HCT116 (cell line): Measurements from ENCODE around the gene EXOC4. TPM values are rescaled to one million over a fixed set of nuclear protein-coding genes. Genes with fewer than 3 reads are reported as not detected.

Experiments used
- ATAC-seq: fragments of 200-7000 bp; cut with Tn5 transposase; 2 replicates; pipeline ENCODE4 v1.9.1; 2020; ENCODE audit warnings: mild to moderate bottlenecking, moderate library complexity
- BruUV-seq: library from RNA; stranded (reverse); fragments of 400-500 nt; replicated peaks from 2 replicates; lab custom pipeline; 2021; lab: Mats Ljungman, UMichigan
- CTCF ChIA-PET: fragments of 300-600 bp; sonication (Branson Sonifier 250); formaldehyde crosslinking; loops from one replicate; lab custom pipeline; 2021; ENCODE audit warnings: antibody characterized with exemption; lab: Charles Lee
- POLR2A ChIA-PET: fragments of 300-600, 350-600 bp; sonication (Branson Sonifier 250); formaldehyde crosslinking; loops from one replicate; lab custom pipeline; 2021; ENCODE audit warnings: antibody characterized with exemption; lab: Charles Lee
- RAD21 ChIA-PET, 2 experiments: fragments of 300-600 bp; sonication (Branson Sonifier 250); formaldehyde crosslinking; loops; one replicate each; lab custom pipeline; 2023; ENCODE audit warnings: low total read pairs in 2 of 2; ENCODE audit not compliant: uncharacterized antibody in 2 of 2, unreplicated experiment in 2 of 2, low non-redundant PET in 1 of 2; lab: Charles Lee
- DNase-seq: peaks from one replicate; pipeline ENCODE4 v3.0.0-alpha.2; 2010; ENCODE audit warnings: low read depth, low spot score
- H2AFZ ChIP-seq: fragments of 200-600 bp; shearing (Covaris generic), sonication (generic); 2 replicates; pipeline ENCODE4 v1.6.1; 2017; ENCODE audit warnings: low read depth, mixed run types, mixed read lengths, antibody characterized with exemption, low read length; ENCODE audit not compliant: poor library complexity, severe bottlenecking
- H3K27ac ChIP-seq: 2 replicates; pipeline ENCODE4 v1.5.1; 2012; ENCODE audit warnings: low read depth, low read length
- H3K27me3 ChIP-seq: fragments of 200-600 bp; sonication (generic); 2 replicates; pipeline ENCODE4 v1.6.1; 2016; ENCODE audit warnings: mixed run types, low read length, mixed read lengths; ENCODE audit not compliant: insufficient read depth
- H3K36me3 ChIP-seq, 2 experiments: fragments of 200-500 bp in 1 of 2; fragments of 200-600 bp in 1 of 2; sonication (Bioruptor generic) in 1 of 2; sonication (generic) in 1 of 2; 2 replicates each; pipeline versions ENCODE4 v1.5.1 to v1.6.1; 2014 to 2016; ENCODE audit warnings: low read length in 2 of 2, inconsistent platforms in 1 of 2, mixed read lengths in 1 of 2, mixed run types in 1 of 2; ENCODE audit not compliant: insufficient read depth in 2 of 2, control insufficient read depth in 1 of 2
- H3K4me1 ChIP-seq, 2 experiments: fragments of 200-600 bp in 1 of 2; sonication (generic) in 1 of 2; 2 replicates each; pipeline versions ENCODE4 v1.5.1 to v1.6.1; 2012 to 2017; ENCODE audit warnings: low read length in 2 of 2, inconsistent platforms in 1 of 2, mild to moderate bottlenecking in 1 of 2, mixed read lengths in 1 of 2, mixed run types in 1 of 2, moderate library complexity in 1 of 2; ENCODE audit not compliant: insufficient read depth in 2 of 2, control insufficient read depth in 1 of 2
- H3K4me2 ChIP-seq: fragments of 200-600 bp; sonication (generic); 2 replicates; pipeline ENCODE4 v1.6.1; 2017; ENCODE audit warnings: mixed run types, low read length, mixed read lengths
- H3K4me3 ChIP-seq, 2 experiments: fragments of 200-600 bp in 1 of 2; sonication (generic) in 1 of 2; replicated peaks in 1 of 2; 2 replicates each; pipeline ENCODE4 v1.5.1; 2011 to 2016; ENCODE audit warnings: low read length in 2 of 2, control low read depth in 1 of 2, low read depth in 1 of 2, mild to moderate bottlenecking in 1 of 2, mixed read lengths in 1 of 2, mixed run types in 1 of 2
- H3K79me2 ChIP-seq: fragments of 200-600 bp; sonication (generic); 2 replicates; pipeline ENCODE4 v1.6.1; 2017; ENCODE audit warnings: mild to moderate bottlenecking, mixed run types, low read length, moderate library complexity, mixed read lengths; ENCODE audit not compliant: insufficient read depth
- H3K9ac ChIP-seq: fragments of 200-600 bp; sonication (generic); 2 replicates; pipeline ENCODE4 v1.6.1; 2016; ENCODE audit warnings: low read length, mixed read lengths
- H3K9me2 ChIP-seq: fragments of 200-600 bp; sonication (generic), shearing (Covaris generic); 2 replicates; pipeline ENCODE4 v1.6.1; 2017; ENCODE audit warnings: mixed run types, mild to moderate bottlenecking, moderate library complexity; ENCODE audit not compliant: insufficient read depth
- H3K9me3 ChIP-seq, 2 experiments: fragments of 200-500 bp in 1 of 2; fragments of 200-600 bp in 1 of 2; sonication (Bioruptor generic) in 1 of 2; sonication (generic) in 1 of 2; 2 replicates each; pipeline ENCODE4 v1.6.1; 2014 to 2017; ENCODE audit warnings: low read length in 2 of 2, mixed read lengths in 2 of 2, inconsistent platforms in 1 of 2, low read depth in 1 of 2, mild to moderate bottlenecking in 1 of 2, mixed run types in 1 of 2, moderate library complexity in 1 of 2; ENCODE audit not compliant: control insufficient read depth in 1 of 2, insufficient read depth in 1 of 2
- H4K20me1 ChIP-seq: fragments of 200-600 bp; sonication (generic), shearing (Covaris generic); 2 replicates; pipeline ENCODE4 v1.6.1; 2017; ENCODE audit warnings: mixed run types, mild to moderate bottlenecking, moderate library complexity; ENCODE audit not compliant: insufficient read depth
- CEBPB ChIP-seq: IDR thresholded peaks from 2 replicates; pipeline ENCODE4 v1.6.1; 2012; ENCODE audit warnings: low read depth
- ELF1 ChIP-seq: IDR thresholded peaks from 2 replicates; pipeline ENCODE4 v1.6.1; 2012; ENCODE audit warnings: low read depth, borderline replicate concordance
- EZH2 ChIP-seq: fragments of 200-600 bp; sonication (generic); IDR thresholded peaks from 2 replicates; pipeline ENCODE4 v1.6.1; 2017; ENCODE audit warnings: antibody characterized with exemption, mixed run types
- JUND ChIP-seq: IDR thresholded peaks from 2 replicates; pipeline ENCODE4 v1.6.1; 2012
- SIN3A ChIP-seq: IDR thresholded peaks from 2 replicates; pipeline ENCODE4 v1.6.1; 2012; ENCODE audit warnings: low read depth
- SRF ChIP-seq: IDR thresholded peaks from 2 replicates; pipeline ENCODE4 v1.6.1; 2012; ENCODE audit warnings: low read depth
- YY1 ChIP-seq: IDR thresholded peaks from 2 replicates; pipeline ENCODE4 v1.6.1; 2011; ENCODE audit warnings: low read length, low read depth, moderate library complexity, mild to moderate bottlenecking; ENCODE audit not compliant: insufficient replicate concordance; ENCODE audit errors: extremely low read depth
- ZFX ChIP-seq: fragments of 450-650 bp; IDR thresholded peaks from 2 replicates; pipeline ENCODE4 v1.6.1; 2017
- ZNF274 ChIP-seq: fragments of 200-500 bp; sonication (Bioruptor generic); IDR thresholded peaks from 2 replicates; pipeline ENCODE4 v1.6.1; 2014; ENCODE audit warnings: mild to moderate bottlenecking, low read depth, low read length, inconsistent platforms
- intact Hi-C: fragments of 100-400 bp; cut with micrococcal nuclease; formaldehyde crosslinking; loops from 2 replicates; pipeline ENCODE4 v1.10.0; 2022
- total RNA-seq: library from RNA; stranded (reverse); gene quantifications from one replicate; pipeline ENCODE4 v1.2.1, GENCODE V29; 2021; ENCODE audit not compliant: unreplicated experiment
- TF ChIP-seq, protein P1 (sequence below): IDR thresholded peaks from 2 replicates; pipeline ENCODE4 v1.6.1; 2012
- TF ChIP-seq, protein P2 (sequence below): IDR thresholded peaks from 2 replicates; pipeline ENCODE4 v1.6.1; 2012; ENCODE audit warnings: low read depth

The EXOC4 gene
- total RNA-seq, 1 experiment from 2014 or later, result 40.3 TPM

DNA sequence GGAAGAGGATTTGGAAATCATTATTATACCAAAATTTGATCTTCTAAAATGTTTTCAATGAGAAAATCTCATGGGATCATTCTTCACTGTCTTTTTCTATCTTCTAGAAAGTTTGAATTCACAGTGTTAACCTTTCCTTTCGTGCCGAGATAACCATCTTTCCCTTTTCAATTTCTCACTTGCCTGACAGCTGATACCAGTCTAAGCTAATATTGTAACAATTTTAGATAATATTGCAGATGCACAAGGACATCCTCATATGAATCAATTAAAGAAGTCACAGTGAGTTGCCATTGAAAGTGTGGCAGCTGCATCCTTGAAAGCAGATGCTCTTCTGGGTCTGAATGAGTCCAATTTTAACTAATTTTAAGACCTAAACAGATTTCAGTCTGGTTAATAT lies 734.7 kb downstream of the EXOC4 start:
- CTCF ChIA-PET, result no interaction called here
- Histone ChIP-seq H4K20me1 (no peaks in the 10 kb centered on the region), H3K9me3 (no peaks in the 10 kb centered on the region), H3K27me3 (no peaks in the 10 kb centered on the region), H3K4me1 (no peaks in the 10 kb centered on the region), H3K4me3 (no peak overlapping the region), H2AFZ (no peak overlapping the region), H3K9me2 (no peaks in the 10 kb centered on the region)
- ATAC-seq, result no peak
- no TSS peak for BruUV-seq
- DNase-seq, result no peak
- RAD21 ChIA-PET, result no interaction called here
- POLR2A ChIA-PET, result no interaction called here
- no peak for TF ChIP-seq ZFX
- no peak for TF ChIP-seq CEBPB
- TF ChIP-seq SIN3A, result no peak
- TF ChIP-seq EZH2, result no peak
- TF ChIP-seq ELF1, result no peak
- TF ChIP-seq, protein P1, sequence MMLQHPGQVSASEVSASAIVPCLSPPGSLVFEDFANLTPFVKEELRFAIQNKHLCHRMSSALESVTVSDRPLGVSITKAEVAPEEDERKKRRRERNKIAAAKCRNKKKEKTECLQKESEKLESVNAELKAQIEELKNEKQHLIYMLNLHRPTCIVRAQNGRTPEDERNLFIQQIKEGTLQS, result no peak
- no peak for TF ChIP-seq ZNF274
- TF ChIP-seq, protein P2, sequence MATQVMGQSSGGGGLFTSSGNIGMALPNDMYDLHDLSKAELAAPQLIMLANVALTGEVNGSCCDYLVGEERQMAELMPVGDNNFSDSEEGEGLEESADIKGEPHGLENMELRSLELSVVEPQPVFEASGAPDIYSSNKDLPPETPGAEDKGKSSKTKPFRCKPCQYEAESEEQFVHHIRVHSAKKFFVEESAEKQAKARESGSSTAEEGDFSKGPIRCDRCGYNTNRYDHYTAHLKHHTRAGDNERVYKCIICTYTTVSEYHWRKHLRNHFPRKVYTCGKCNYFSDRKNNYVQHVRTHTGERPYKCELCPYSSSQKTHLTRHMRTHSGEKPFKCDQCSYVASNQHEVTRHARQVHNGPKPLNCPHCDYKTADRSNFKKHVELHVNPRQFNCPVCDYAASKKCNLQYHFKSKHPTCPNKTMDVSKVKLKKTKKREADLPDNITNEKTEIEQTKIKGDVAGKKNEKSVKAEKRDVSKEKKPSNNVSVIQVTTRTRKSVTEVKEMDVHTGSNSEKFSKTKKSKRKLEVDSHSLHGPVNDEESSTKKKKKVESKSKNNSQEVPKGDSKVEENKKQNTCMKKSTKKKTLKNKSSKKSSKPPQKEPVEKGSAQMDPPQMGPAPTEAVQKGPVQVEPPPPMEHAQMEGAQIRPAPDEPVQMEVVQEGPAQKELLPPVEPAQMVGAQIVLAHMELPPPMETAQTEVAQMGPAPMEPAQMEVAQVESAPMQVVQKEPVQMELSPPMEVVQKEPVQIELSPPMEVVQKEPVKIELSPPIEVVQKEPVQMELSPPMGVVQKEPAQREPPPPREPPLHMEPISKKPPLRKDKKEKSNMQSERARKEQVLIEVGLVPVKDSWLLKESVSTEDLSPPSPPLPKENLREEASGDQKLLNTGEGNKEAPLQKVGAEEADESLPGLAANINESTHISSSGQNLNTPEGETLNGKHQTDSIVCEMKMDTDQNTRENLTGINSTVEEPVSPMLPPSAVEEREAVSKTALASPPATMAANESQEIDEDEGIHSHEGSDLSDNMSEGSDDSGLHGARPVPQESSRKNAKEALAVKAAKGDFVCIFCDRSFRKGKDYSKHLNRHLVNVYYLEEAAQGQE, result no peak
- TF ChIP-seq SRF, result no peak
- no peak for TF ChIP-seq JUND
- TF ChIP-seq YY1, result no peak
- TF ChIP-seq, all 23 proteins: peak for 0
- Histone ChIP-seq H3K27ac (no peak overlapping the region), H3K9ac (no peak overlapping the region), H3K36me3 (no peaks in the 10 kb centered on the region), H3K79me2 (no peaks in the 10 kb centered on the region), H3K4me2 (no peak overlapping the region)
- intact Hi-C loops, result no loop called here
